Transverse colon (tissue), 4 donors: Measurements from ENCODE around the gene DST. TPM values are rescaled to one million over a fixed set of nuclear protein-coding genes. Genes with fewer than 3 reads are reported as not detected.
A peak's percentile ranks its signal among the peaks of the same experiment; 100 is the strongest.

ENCODE experiments used
- DNase-seq: peaks from one replicate; pipeline ENCODE4 v3.0.0-alpha.2; 2019
- H3K27ac ChIP-seq, 4 donors: fragments of 200-600 bp; sonication (generic); 2 replicates each; pipeline ENCODE4 v1.5.1; 2016 to 2018; ENCODE audit warnings: inconsistent platforms in 4 of 4
- H3K27me3 ChIP-seq: fragments of 200-600 bp; sonication (generic); 2 replicates; pipeline ENCODE4 v1.5.1; 2017; ENCODE audit warnings: inconsistent platforms
- H3K36me3 ChIP-seq, 4 donors: fragments of 200-600 bp; sonication (generic); 2 replicates each; pipeline ENCODE4 v1.5.1; 2017 to 2019; ENCODE audit warnings: inconsistent platforms in 4 of 4
- H3K4me1 ChIP-seq, 4 donors: fragments of 200-600 bp; sonication (generic); 2 replicates each; pipeline ENCODE4 v1.5.1; 2017 to 2020; ENCODE audit warnings: inconsistent platforms in 4 of 4
- H3K4me3 ChIP-seq, 4 donors: fragments of 200-600 bp; sonication (generic); 1 replicate in 1 of 4; 2 replicates in 3 of 4; pipeline versions ENCODE4 v1.5.1 to v1.6.1; 2017 to 2019; ENCODE audit warnings: inconsistent platforms in 4 of 4
- H3K9me3 ChIP-seq, 2 donors: fragments of 200-600 bp; sonication (generic); 2 replicates each; pipeline ENCODE4 v1.5.1; 2017 to 2019; ENCODE audit warnings: inconsistent platforms in 2 of 2
- EP300 ChIP-seq: sonication (generic); formaldehyde crosslinking; IDR thresholded peaks from one replicate; pipeline ENCODE4 v1.6.1; 2017; ENCODE audit warnings: antibody characterized with exemption, low read depth
- POLR2A ChIP-seq: fragments of 450-650 bp; IDR thresholded peaks from one replicate; pipeline ENCODE4 v1.6.1; 2016; ENCODE audit warnings: antibody characterized with exemption, mild to moderate bottlenecking, moderate library complexity
- POLR2AphosphoS5 ChIP-seq, 3 donors: sonication (generic); formaldehyde crosslinking; IDR thresholded peaks; one replicate each; pipeline ENCODE4 v1.6.1; 2016; ENCODE audit warnings: antibody characterized with exemption in 3 of 3
- WGBS, 2 donors: methylation state at CpG; one replicate each; pipeline ENCODE4 v1.1.5; 2018; ENCODE audit warnings: low coverage in 1 of 2; 5-methylcytosine and 5-hydroxymethylcytosine counted together
- in situ Hi-C, 4 donors: fragments of 200-750 bp; cut with MboI; loops; one replicate each; pipeline versions ENCODE4 v1.15.0 to v1.15.1; 2017; ENCODE audit warnings: low sequenced_read_pairs in 3 of 4, low pct_ligation_motif_present in 1 of 4, low pct_unique_long_range_greater_than_20kb in 1 of 4
- intact Hi-C: fragments of 100-400 bp; cut with DNase I; formaldehyde crosslinking; loops from one replicate; pipeline ENCODE4 v1.15.1; 2023; ENCODE audit warnings: low total_unique reads
- total RNA-seq, 4 donors: library from RNA; depleted of rRNA; stranded (reverse); fragments of >200 nt; gene quantifications; one replicate each; pipeline ENCODE4 v1.1.0, GENCODE V29; 2016
- TF ChIP-seq, protein P1 (sequence below), 5 experiments: fragments of 200-600 bp in 3 of 5; fragments of 450-650 bp in 2 of 5; sonication (generic) in 3 of 5; IDR thresholded peaks; 1 replicate in 2 of 5; 2 replicates in 3 of 5; pipeline ENCODE4 v1.5.1; 2016 to 2017; ENCODE audit warnings: antibody characterized with exemption in 5 of 5, inconsistent platforms in 3 of 5, mild to moderate bottlenecking in 2 of 5, moderate library complexity in 1 of 5

DST gene
- total RNA-seq, 4 donors from 2014 or later: 280 to 535 (median 428) TPM

DNA sequence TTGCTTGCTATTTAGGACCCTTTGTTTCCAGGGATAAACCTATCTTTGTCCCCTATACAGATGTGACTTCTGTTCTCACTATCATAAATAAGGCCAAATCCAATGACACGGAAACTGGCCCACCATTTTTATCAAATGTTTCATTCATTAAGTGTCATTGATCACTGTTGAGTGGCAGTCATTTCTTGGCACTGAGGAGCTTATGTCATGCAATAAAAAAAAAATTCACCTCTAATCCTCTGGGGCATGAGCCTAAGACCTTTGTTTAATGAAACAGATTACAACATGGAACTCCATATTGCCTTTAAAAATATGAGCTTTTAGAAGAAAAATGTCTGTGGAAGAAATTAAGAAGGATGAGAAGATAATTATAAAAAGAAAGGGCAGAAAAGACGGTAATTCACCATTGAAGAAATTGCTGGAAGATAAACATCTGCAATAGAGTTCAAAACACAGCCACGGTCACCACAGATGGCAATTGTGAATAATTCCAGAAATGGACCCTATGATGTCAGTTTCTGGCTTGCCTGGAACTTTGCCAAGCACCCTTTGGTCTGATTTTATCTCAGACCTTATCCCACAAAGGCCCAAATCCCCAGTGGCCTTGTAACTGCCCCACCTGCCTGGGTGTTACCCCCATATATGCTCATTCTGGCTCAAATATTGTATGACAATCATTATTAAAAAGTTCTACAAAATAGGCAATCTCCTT, 91.1 kb downstream of the DST start:
- no peaks in the 10 kb centered on the region for H3K27me3 ChIP-seq
- intact Hi-C loops: no loop called here
- no peaks in the 10 kb centered on the region for H3K9me3 ChIP-seq
- 71 to 79% methylated on average over 2 to 3 of the region's 3 CpGs for WGBS, 2 donors
- peaks cover 3 to 42% (median 9%) of the 10 kb centered on the region in 4 donors for H3K4me1 ChIP-seq
- peak overlapping the region; percentile 7 to 64 (median 38) for H3K27ac ChIP-seq
- in situ Hi-C loops: no loop called here
- H3K4me3 ChIP-seq: no peak overlapping the region
- H3K36me3 ChIP-seq: no peaks in the 10 kb centered on the region
- no peak for DNase-seq
- no peak for TF ChIP-seq EP300
- TF ChIP-seq, protein P1, sequence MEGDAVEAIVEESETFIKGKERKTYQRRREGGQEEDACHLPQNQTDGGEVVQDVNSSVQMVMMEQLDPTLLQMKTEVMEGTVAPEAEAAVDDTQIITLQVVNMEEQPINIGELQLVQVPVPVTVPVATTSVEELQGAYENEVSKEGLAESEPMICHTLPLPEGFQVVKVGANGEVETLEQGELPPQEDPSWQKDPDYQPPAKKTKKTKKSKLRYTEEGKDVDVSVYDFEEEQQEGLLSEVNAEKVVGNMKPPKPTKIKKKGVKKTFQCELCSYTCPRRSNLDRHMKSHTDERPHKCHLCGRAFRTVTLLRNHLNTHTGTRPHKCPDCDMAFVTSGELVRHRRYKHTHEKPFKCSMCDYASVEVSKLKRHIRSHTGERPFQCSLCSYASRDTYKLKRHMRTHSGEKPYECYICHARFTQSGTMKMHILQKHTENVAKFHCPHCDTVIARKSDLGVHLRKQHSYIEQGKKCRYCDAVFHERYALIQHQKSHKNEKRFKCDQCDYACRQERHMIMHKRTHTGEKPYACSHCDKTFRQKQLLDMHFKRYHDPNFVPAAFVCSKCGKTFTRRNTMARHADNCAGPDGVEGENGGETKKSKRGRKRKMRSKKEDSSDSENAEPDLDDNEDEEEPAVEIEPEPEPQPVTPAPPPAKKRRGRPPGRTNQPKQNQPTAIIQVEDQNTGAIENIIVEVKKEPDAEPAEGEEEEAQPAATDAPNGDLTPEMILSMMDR (IDR thresholded peaks at IDR 0.05): no peak
- no peak for TF ChIP-seq POLR2AphosphoS5 (IDR thresholded peaks at IDR 0.05)
- no peak for TF ChIP-seq POLR2A

DNA sequence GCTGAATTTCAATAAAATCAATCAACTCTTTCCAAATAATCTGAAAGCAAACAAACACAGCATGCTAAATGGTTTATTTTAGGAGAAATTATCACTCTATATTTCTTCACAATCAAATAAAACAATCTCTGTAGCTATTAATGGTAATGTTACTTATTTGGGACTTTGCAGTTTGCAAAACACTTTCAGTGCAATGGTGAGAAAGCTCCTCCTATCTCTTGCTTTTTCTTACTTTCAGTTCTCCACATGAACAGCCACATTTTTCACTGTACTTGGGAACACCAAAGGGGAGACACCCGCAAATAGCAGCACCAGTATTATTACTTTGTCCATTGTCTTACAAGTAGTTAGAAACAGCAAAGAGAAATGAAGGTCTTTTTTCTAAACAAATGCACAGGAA, 92.4 kb downstream of the DST start:
- H3K4me3 ChIP-seq: no peak overlapping the region
- no peaks in the 10 kb centered on the region for H3K27me3 ChIP-seq
- no peaks in the 10 kb centered on the region for H3K9me3 ChIP-seq
- in situ Hi-C loops: no loop called here
- H3K27ac ChIP-seq: peak overlapping the region; percentile 29 to 64 (median 50)
- DNase-seq: no peak
- H3K4me1 ChIP-seq: peaks cover 3 to 42% (median 6%) of the 10 kb centered on the region in 4 donors
- intact Hi-C loops: no loop called here
- H3K36me3 ChIP-seq: no peaks in the 10 kb centered on the region
- WGBS, 2 donors: 40 to 51% methylated on average over 1 of the region's 1 CpG
- TF ChIP-seq EP300: no peak
- no peak for TF ChIP-seq POLR2A
- TF ChIP-seq, protein P1 (IDR thresholded peaks at IDR 0.05): no peak
- no peak for TF ChIP-seq POLR2AphosphoS5 (IDR thresholded peaks at IDR 0.05)

DNA sequence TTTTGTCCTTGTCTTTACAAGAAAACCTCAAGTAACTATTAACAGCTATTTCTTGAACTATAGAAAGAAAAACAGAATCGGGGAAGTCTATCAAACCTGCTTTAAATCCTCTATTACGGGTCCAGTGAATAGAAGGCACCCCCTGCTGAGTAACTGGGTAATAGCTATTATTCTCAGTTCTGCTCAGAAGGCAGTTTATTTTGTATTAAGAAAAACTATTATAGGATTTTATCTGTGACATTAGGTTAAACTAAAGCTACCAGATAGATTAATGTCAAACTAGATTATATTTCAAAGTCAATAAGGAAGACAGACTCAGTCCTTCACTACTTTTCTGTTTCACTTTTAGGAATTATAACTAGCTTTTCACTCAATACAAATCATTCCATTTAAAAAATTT, 93.7 kb downstream of the DST start:
- intact Hi-C loops (loop anchor here (10.0 kb wide), 1 partner anchor 54 kb away; no protein-coding TSS in a partner anchor), in situ Hi-C loops (no loop called here)
- Histone ChIP-seq H3K27me3 (no peaks in the 10 kb centered on the region), H3K4me3 (no peak overlapping the region), H3K9me3 (no peaks in the 10 kb centered on the region), H3K36me3 (no peaks in the 10 kb centered on the region), H3K27ac (peak overlapping the region; percentile 29 to 58 (median 50)), H3K4me1 (peaks cover 3 to 42% (median 6%) of the 10 kb centered on the region in 4 donors)
- WGBS, 2 donors: 25 to 26% methylated on average over 2 of the region's 2 CpGs
- DNase-seq: no peak
- no peak for TF ChIP-seq POLR2A
- TF ChIP-seq, protein P1 (IDR thresholded peaks at IDR 0.05): peak in 4 of 5 experiments; percentile 11 to 28 (median 23)
- TF ChIP-seq EP300: no peak
- no peak for TF ChIP-seq POLR2AphosphoS5 (IDR thresholded peaks at IDR 0.05)

DNA sequence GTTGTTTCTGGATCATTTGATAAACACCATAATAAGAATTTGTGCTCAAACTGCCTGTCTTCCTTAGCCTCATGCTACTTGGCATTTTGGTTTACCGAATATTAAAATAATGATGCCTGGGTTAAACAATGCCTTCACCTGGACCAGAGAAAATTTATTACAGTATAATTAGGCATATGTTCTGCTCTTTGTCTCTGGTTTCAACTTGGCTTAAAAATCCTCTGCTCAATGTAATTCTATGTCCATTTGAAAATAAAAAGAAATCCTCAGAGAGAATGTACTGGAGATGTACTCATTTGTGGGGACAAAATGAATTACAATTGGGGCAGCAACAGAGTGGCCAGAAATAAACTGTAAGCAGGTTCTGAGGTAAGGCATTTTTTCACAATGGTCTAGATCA, 95.0 kb downstream of the DST start:
- peak overlapping the region in 3 of 4 donors; percentile 29 to 58 (median 50) for H3K27ac ChIP-seq
- H3K9me3 ChIP-seq: no peaks in the 10 kb centered on the region
- in situ Hi-C loops (no loop called here), intact Hi-C loops (loop anchor here (10.0 kb wide), 1 partner anchor 53 kb away; no protein-coding TSS in a partner anchor)
- H3K27me3 ChIP-seq: no peaks in the 10 kb centered on the region
- no peaks in the 10 kb centered on the region for H3K36me3 ChIP-seq
- no peak overlapping the region for H3K4me3 ChIP-seq
- TF ChIP-seq POLR2A: no peak
- TF ChIP-seq EP300: no peak
- TF ChIP-seq, protein P1 (IDR thresholded peaks at IDR 0.05): no peak
- TF ChIP-seq POLR2AphosphoS5 (IDR thresholded peaks at IDR 0.05): no peak
- peaks cover 3 to 48% (median 8%) of the 10 kb centered on the region in 4 donors for H3K4me1 ChIP-seq
- WGBS, 2 donors: 88 to 91% methylated on average over 1 of the region's 1 CpG
- no peak for DNase-seq
